K562 (cell line): ENCODE measurements around the gene MATN1. TPM values are rescaled to one million over a fixed set of nuclear protein-coding genes. Genes with fewer than 3 reads are reported as not detected.
A peak's percentile ranks its signal among the peaks of the same experiment; 100 is the strongest.

ENCODE experiments used
- BDP1 ChIP-seq: IDR thresholded peaks from 3 replicates; pipeline ENCODE4 v1.6.1; 2011; ENCODE audit not compliant: insufficient read length, insufficient read depth
- CBX1 ChIP-seq: sonication (generic); IDR thresholded peaks from 2 replicates; pipeline ENCODE4 v1.6.1; 2016; ENCODE audit warnings: antibody characterized with exemption, low read depth, mild to moderate bottlenecking
- CEBPB ChIP-seq: fragments of 450-650 bp; IDR thresholded peaks from 2 replicates; pipeline ENCODE4 v1.6.1; 2016; ENCODE audit warnings: missing genetic modification characterization, missing compliant biosample characterization
- CEBPG ChIP-seq, 3 experiments: fragments of 200-800 bp in 1 of 3; sonication (Bioruptor generic) in 1 of 3; sonication (generic) in 1 of 3; formaldehyde crosslinking in 1 of 3; IDR thresholded peaks in 2 of 3; conservative IDR thresholded peaks in 1 of 3; 2 replicates each; pipeline versions ENCODE4 v1.6.1 to v1.8.0; 2016 to 2022; ENCODE audit warnings: missing compliant biosample characterization in 2 of 3, missing genetic modification characterization in 2 of 3, mild to moderate bottlenecking in 1 of 3, missing genetic modification reagents in 1 of 3
- CREM ChIP-seq: IDR thresholded peaks from 2 replicates; pipeline ENCODE4 v1.6.1; 2014; ENCODE audit warnings: antibody characterized with exemption, low read depth
- CXXC5 ChIP-seq: fragments of 250-450 bp; sonication (Bioruptor Pico); IDR thresholded peaks from 2 replicates; pipeline ENCODE4 v1.8.0; 2022; ENCODE audit warnings: inconsistent platforms, mild to moderate bottlenecking, moderate library complexity
- EZH2 ChIP-seq: IDR thresholded peaks from 2 replicates; pipeline ENCODE4 v1.6.1; 2012; ENCODE audit warnings: low read depth, mild to moderate bottlenecking, inconsistent platforms, low read length, borderline replicate concordance
- HOMEZ ChIP-seq: fragments of 250-450 bp; sonication (Bioruptor Pico); IDR thresholded peaks from 2 replicates; pipeline ENCODE4 v1.4.0; 2020; ENCODE audit warnings: mild to moderate bottlenecking, moderate library complexity
- JUND ChIP-seq, 2 experiments: IDR thresholded peaks; 2 replicates in 1 of 2; 3 replicates in 1 of 2; pipeline ENCODE4 v1.6.1; 2011; ENCODE audit warnings: borderline replicate concordance in 2 of 2, low read depth in 2 of 2, low read length in 2 of 2, improper control_type of control experiment in 1 of 2, missing biosample characterization in 1 of 2, missing genetic modification characterization in 1 of 2, missing genetic modification reagents in 1 of 2
- LCOR ChIP-seq: sonication (generic); formaldehyde crosslinking; IDR thresholded peaks from 2 replicates; pipeline ENCODE4 v1.8.0; 2022; ENCODE audit warnings: mild to moderate bottlenecking, missing genetic modification reagents
- MCM5 ChIP-seq: fragments of 450-650 bp; IDR thresholded peaks from 2 replicates; pipeline ENCODE4 v1.6.1; 2016; ENCODE audit warnings: low read depth
- MIER1 ChIP-seq: fragments of 450-650 bp; IDR thresholded peaks from 2 replicates; pipeline ENCODE4 v1.6.1; 2016; ENCODE audit warnings: antibody characterized with exemption, mild to moderate bottlenecking, low read depth
- NCOA2 ChIP-seq, 2 experiments: fragments of 450-650 bp; IDR thresholded peaks; 2 replicates each; pipeline ENCODE4 v1.6.1; 2018; ENCODE audit warnings: mild to moderate bottlenecking in 2 of 2, moderate library complexity in 1 of 2; ENCODE audit not compliant: partially characterized antibody in 2 of 2
- RCOR1 ChIP-seq, 2 experiments: IDR thresholded peaks; 2 replicates each; pipeline ENCODE4 v1.6.1; 2012; ENCODE audit warnings: low read depth in 2 of 2, low read length in 2 of 2, borderline replicate concordance in 1 of 2, improper control_type of control experiment in 1 of 2
- RNF2 ChIP-seq: sonication (generic); IDR thresholded peaks from 2 replicates; pipeline ENCODE4 v1.6.1; 2016
- SOX6 ChIP-seq: fragments of 450-650 bp; IDR thresholded peaks from 2 replicates; pipeline ENCODE4 v1.6.1; 2014; ENCODE audit warnings: mild to moderate bottlenecking
- YY1 ChIP-seq, 3 experiments: IDR thresholded peaks; 2 replicates each; pipeline ENCODE4 v1.6.1; 2011; ENCODE audit warnings: low read length in 2 of 3, mild to moderate bottlenecking in 2 of 3, moderate library complexity in 2 of 3, borderline replicate concordance in 1 of 3, control low read depth in 1 of 3, low read depth in 1 of 3; ENCODE audit not compliant: insufficient read depth in 3 of 3, insufficient replicate concordance in 2 of 3, control insufficient read depth in 1 of 3, insufficient read length in 1 of 3; ENCODE audit errors: extremely low read depth in 1 of 3
- ZEB2 ChIP-seq: fragments of 450-650 bp; IDR thresholded peaks from 2 replicates; pipeline ENCODE4 v1.6.1; 2016
- ZNF311 ChIP-seq: fragments of 250-450 bp; sonication (Bioruptor Pico); IDR thresholded peaks from 2 replicates; pipeline ENCODE4 v1.4.0; 2020; ENCODE audit warnings: mild to moderate bottlenecking, moderate library complexity
- ZNF584 ChIP-seq: fragments of 200-800 bp; sonication (Bioruptor generic); IDR thresholded peaks from 2 replicates; pipeline ENCODE4 v1.6.1; 2016; ENCODE audit warnings: low read depth, mild to moderate bottlenecking, missing genetic modification characterization, missing compliant biosample characterization
- polyA plus RNA-seq, 8 experiments: library from polyadenylated mRNA; depleted of rRNA in 4 of 8; stranded (reverse) in 5 of 8; unstranded in 3 of 8; fragments of >200 nt; fragmentation: Nextera tagmentation in 2 of 8; fragmentation: Illumina TruSeq in 1 of 8; extraction: Ambion mirVana in 2 of 8; extraction: Trizol in 1 of 8; gene quantifications; 2 replicates each; pipeline versions ENCODE4 v1.2.1 to v1.2.3, GENCODE V29; 2011 to 2014; ENCODE audit warnings: inconsistent platforms in 1 of 8, missing spikeins in 1 of 8
- total RNA-seq, 7 experiments: library from RNA; depleted of rRNA in 6 of 7; stranded (reverse); fragments of >200 nt in 6 of 7; fragmentation: Illumina TruSeq in 2 of 7; extraction: Trizol in 2 of 7; gene quantifications; 2 replicates each; pipeline versions ENCODE4 v1.2.1 to v1.2.3, GENCODE V29; 2011 to 2021; ENCODE audit warnings: low replicate concordance in 1 of 7
- TF ChIP-seq, protein P1 (sequence below): fragments of 450-650 bp; IDR thresholded peaks from 2 replicates; pipeline ENCODE4 v1.6.1; 2017; ENCODE audit warnings: antibody characterized with exemption, mild to moderate bottlenecking

Gene MATN1
- total and polyA plus RNA-seq, 9 of the 15 experiments (the other 6 are each of a cell fraction or from before 2014, with no cell fraction given): 0.10 to 2.3 (median 1.2) TPM

GRCh38 chr1:30738040-30738714, 14.8 kb upstream of the MATN1 start (continued):
- TF ChIP-seq, protein P1, sequence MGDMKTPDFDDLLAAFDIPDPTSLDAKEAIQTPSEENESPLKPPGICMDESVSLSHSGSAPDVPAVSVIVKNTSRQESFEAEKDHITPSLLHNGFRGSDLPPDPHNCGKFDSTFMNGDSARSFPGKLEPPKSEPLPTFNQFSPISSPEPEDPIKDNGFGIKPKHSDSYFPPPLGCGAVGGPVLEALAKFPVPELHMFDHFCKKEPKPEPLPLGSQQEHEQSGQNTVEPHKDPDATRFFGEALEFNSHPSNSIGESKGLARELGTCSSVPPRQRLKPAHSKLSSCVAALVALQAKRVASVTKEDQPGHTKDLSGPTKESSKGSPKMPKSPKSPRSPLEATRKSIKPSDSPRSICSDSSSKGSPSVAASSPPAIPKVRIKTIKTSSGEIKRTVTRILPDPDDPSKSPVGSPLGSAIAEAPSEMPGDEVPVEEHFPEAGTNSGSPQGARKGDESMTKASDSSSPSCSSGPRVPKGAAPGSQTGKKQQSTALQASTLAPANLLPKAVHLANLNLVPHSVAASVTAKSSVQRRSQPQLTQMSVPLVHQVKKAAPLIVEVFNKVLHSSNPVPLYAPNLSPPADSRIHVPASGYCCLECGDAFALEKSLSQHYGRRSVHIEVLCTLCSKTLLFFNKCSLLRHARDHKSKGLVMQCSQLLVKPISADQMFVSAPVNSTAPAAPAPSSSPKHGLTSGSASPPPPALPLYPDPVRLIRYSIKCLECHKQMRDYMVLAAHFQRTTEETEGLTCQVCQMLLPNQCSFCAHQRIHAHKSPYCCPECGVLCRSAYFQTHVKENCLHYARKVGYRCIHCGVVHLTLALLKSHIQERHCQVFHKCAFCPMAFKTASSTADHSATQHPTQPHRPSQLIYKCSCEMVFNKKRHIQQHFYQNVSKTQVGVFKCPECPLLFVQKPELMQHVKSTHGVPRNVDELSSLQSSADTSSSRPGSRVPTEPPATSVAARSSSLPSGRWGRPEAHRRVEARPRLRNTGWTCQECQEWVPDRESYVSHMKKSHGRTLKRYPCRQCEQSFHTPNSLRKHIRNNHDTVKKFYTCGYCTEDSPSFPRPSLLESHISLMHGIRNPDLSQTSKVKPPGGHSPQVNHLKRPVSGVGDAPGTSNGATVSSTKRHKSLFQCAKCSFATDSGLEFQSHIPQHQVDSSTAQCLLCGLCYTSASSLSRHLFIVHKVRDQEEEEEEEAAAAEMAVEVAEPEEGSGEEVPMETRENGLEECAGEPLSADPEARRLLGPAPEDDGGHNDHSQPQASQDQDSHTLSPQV: peak; percentile 60
- TF ChIP-seq RNF2 (0 out of 2 replicates have a peak, but pooled peaks have one; percentile 33), CXXC5 (CRISPR knock-in tag) (peak; percentile 55; the same call in 1 of the 2 replicates), NCOA2 (IDR thresholded peaks at IDR 0.05; ENCODE audit: partially characterized antibody in 2 of 2) (no peak), CBX1 (peak; percentile 57; the same call in 1 of the 2 replicates), LCOR (0 out of 2 replicates have a peak, but pooled peaks have one; percentile 24), BDP1 (no peak), EZH2 (no peak), SOX6 (peak; percentile 44), MIER1 (no peak), MCM5 (no peak), ZNF584 (CRISPR knock-in tag) (0 out of 2 replicates have a peak, but pooled peaks have one; percentile 45), JUND (IDR thresholded peaks at IDR 0.05; ENCODE audit: borderline replicate concordance, low read depth, low read length) (peak; percentile 25; the same call in 1 of the 2 replicates), JUND (tag; IDR thresholded peaks at IDR 0.05; ENCODE audit: borderline replicate concordance, low read depth, low read length) (no peak; the same call in 2 of the 3 replicates), CEBPG (CRISPR knock-in tag; IDR thresholded peaks at IDR 0.05) (peak; percentile 77), CEBPG (tag; conservative IDR thresholded peaks at IDR 0.05 in 1 of 2, IDR thresholded peaks at IDR 0.05 in 1 of 2) (peak in 1 of 2 experiments; percentile 83; a peak in 2 of 4 replicates), ZEB2 (peak; percentile 51; the same call in 1 of the 2 replicates), RCOR1 (IDR thresholded peaks at IDR 0.05; ENCODE audit: borderline replicate concordance in 1 of 2, low read depth in 2 of 2, low read length in 2 of 2) (peak in 1 of 2 experiments; percentile 45; a peak in 2 of 4 replicates), HOMEZ (CRISPR knock-in tag) (no peak), CREM (0 out of 2 replicates have a peak, but pooled peaks have one; percentile 3), CEBPB (tag) (peak; percentile 66), ZNF311 (CRISPR knock-in tag) (no peak), YY1 (IDR thresholded peaks at IDR 0.05; ENCODE audit: borderline replicate concordance in 1 of 3, control insufficient read depth in 1 of 3, extremely low read depth in 1 of 3, insufficient read depth in 3 of 3, insufficient read length in 1 of 3, insufficient replicate concordance in 2 of 3, low read depth in 1 of 3, low read length in 2 of 3) (peak; percentile 42 to 91 (median 69))
